Mucosa of descending colon (tissue), 3 donors: Measurements from ENCODE around the gene C1QL2. TPM values are rescaled to one million over a fixed set of nuclear protein-coding genes. Genes with fewer than 3 reads are reported as not detected.

Experiments
- ATAC-seq: fragments of 200-7000 bp; cut with Tn5 transposase; one replicate; pipeline ENCODE4 v1.9.1; 2020; ENCODE audit warnings: mild to moderate bottlenecking, moderate library complexity
- DNase-seq, 3 donors: peaks; one replicate each; pipeline ENCODE4 v3.0.0-alpha.2; 2020
- H3K36me3 ChIP-seq: fragments of 200-600 bp; one replicate; pipeline ENCODE4 v1.8.0; 2021; ENCODE audit warnings: low read depth, mild to moderate bottlenecking
- H3K4me1 ChIP-seq: fragments of 200-600 bp; one replicate; pipeline ENCODE4 v1.8.0; 2021; ENCODE audit warnings: low read depth, mild to moderate bottlenecking
- H3K4me3 ChIP-seq: fragments of 200-600 bp; one replicate; pipeline ENCODE4 v1.8.0; 2021; ENCODE audit warnings: mild to moderate bottlenecking
- H3K9me3 ChIP-seq: fragments of 200-600 bp; one replicate; pipeline ENCODE4 v1.8.0; 2021; ENCODE audit warnings: mild to moderate bottlenecking
- CTCF ChIP-seq: fragments of 200-600 bp; IDR thresholded peaks from one replicate; pipeline ENCODE4 v1.8.0; 2022; ENCODE audit warnings: antibody characterized with exemption, mild to moderate bottlenecking
- intact Hi-C, 2 donors: fragments of 100-400 bp; cut with DNase I in 1 of 2; cut with micrococcal nuclease in 1 of 2; formaldehyde crosslinking; loops; one replicate each; pipeline versions ENCODE4 v1.11.0 to v1.11.1; 2022; cut with DNase I, micrococcal nuclease
- total RNA-seq, 3 donors: library from RNA; stranded (reverse); fragmentation: NEBNext Ultra II Directional in 2 of 3; extraction: Animal tissue kit (Norgen Biotek cat#: 25700) in 2 of 3; gene quantifications; one replicate each; pipeline versions ENCODE4 v1.2.1 to v1.2.4, GENCODE V29; 2021 to 2023
- donor health status: DM: no; HTN: no; CAD: no; lungs with moderate emphysema.
- donor health status: DM: no; HTN: no; CAD: no.
- donor health status: DM: no; HTN: yes; CAD: no.

The C1QL2 gene
- total RNA-seq, 3 donors from 2014 or later = not detected

- ATAC-seq = no peak
- Histone ChIP-seq H3K36me3 (no peaks in the 10 kb centered on the region), H3K4me1 (no peaks in the 10 kb centered on the region), H3K9me3 (no peaks in the 10 kb centered on the region), H3K4me3 (no peak overlapping the region)
- intact Hi-C loops = no loop called here
- TF ChIP-seq CTCF = no peak
- DNase-seq = no peak
Measured at GRCh38 chr2:119136872-119137271, 21.7 kb downstream of the C1QL2 start.

GRCh38 chr2:119136093-119136492 lies 22.5 kb downstream of the C1QL2 start:
- Histone ChIP-seq H3K4me1 (no peaks in the 10 kb centered on the region), H3K9me3 (no peaks in the 10 kb centered on the region), H3K4me3 (no peak overlapping the region), H3K36me3 (no peaks in the 10 kb centered on the region)
- DNase-seq = no peak
- TF ChIP-seq CTCF = no peak
- ATAC-seq = no peak
- intact Hi-C loops = no loop called here

- H3K9me3 ChIP-seq = no peaks in the 10 kb centered on the region
- H3K4me1 ChIP-seq = no peaks in the 10 kb centered on the region
- intact Hi-C loops = no loop called here
- H3K36me3 ChIP-seq = no peaks in the 10 kb centered on the region
- DNase-seq = no peak
- TF ChIP-seq CTCF = no peak
- no peak overlapping the region for H3K4me3 ChIP-seq
- no peak for ATAC-seq
Measured at GRCh38 chr2:119134775-119135174, 23.8 kb downstream of the C1QL2 start.

GRCh38 chr2:119126650-119127049 lies 31.9 kb downstream of the C1QL2 start:
- Histone ChIP-seq H3K4me3 (no peak overlapping the region), H3K9me3 (no peaks in the 10 kb centered on the region), H3K36me3 (no peaks in the 10 kb centered on the region), H3K4me1 (no peaks in the 10 kb centered on the region)
- DNase-seq (peak in 2 of 3 donors; percentile 60 to 61), ATAC-seq (peak; percentile 46)
- TF ChIP-seq CTCF = peak; percentile 11
- intact Hi-C loops = no loop called here

- ATAC-seq = no peak
- H3K4me1 ChIP-seq = no peaks in the 10 kb centered on the region
- intact Hi-C loops = no loop called here
Measured at GRCh38 chr2:119123389-119123788, 35.2 kb downstream of the C1QL2 start.

More at GRCh38 chr2:119123389-119123788, 35.2 kb downstream of the C1QL2 start:
- TF ChIP-seq CTCF = no peak
- no peak overlapping the region for H3K4me3 ChIP-seq
- H3K9me3 ChIP-seq = no peaks in the 10 kb centered on the region
- H3K36me3 ChIP-seq = no peaks in the 10 kb centered on the region
- DNase-seq = no peak
